Endodermal cell (in vitro differentiated cells): ENCODE results near the gene KIF25. TPM values are rescaled to one million over a fixed set of nuclear protein-coding genes. Genes with fewer than 3 reads are reported as not detected.

Source experiments
- DNase-seq: peaks from one replicate; pipeline ENCODE4 v3.0.0-alpha.2; 2017
- H3K27ac ChIP-seq: 2 replicates; pipeline ENCODE4 v1.5.1; 2013; ENCODE audit warnings: mild to moderate bottlenecking, low read depth, low read length, moderate library complexity
- H3K27me3 ChIP-seq: 2 replicates; pipeline ENCODE4 v1.6.1; 2013; ENCODE audit warnings: mild to moderate bottlenecking, low read length, moderate library complexity; ENCODE audit not compliant: insufficient read depth, control insufficient read depth, poor library complexity, severe bottlenecking
- H3K36me3 ChIP-seq: 2 replicates; pipeline ENCODE4 v1.7.0; 2013; ENCODE audit warnings: mild to moderate bottlenecking, low read length, moderate library complexity; ENCODE audit not compliant: control insufficient read depth, insufficient read depth
- H3K4me1 ChIP-seq: one replicate; pipeline ENCODE4 v1.7.0; 2013; ENCODE audit warnings: low read length; ENCODE audit not compliant: control insufficient read depth, insufficient read depth
- H3K4me3 ChIP-seq: 2 replicates; pipeline ENCODE4 v1.5.1; 2013; ENCODE audit warnings: mild to moderate bottlenecking, low read length, moderate library complexity
- H3K9ac ChIP-seq: 2 replicates; pipeline ENCODE4 v1.6.1; 2013; ENCODE audit warnings: mild to moderate bottlenecking, low read length, moderate library complexity; ENCODE audit not compliant: poor library complexity, severe bottlenecking; ENCODE audit errors: extremely low read depth
- H3K9me3 ChIP-seq: 2 replicates; pipeline ENCODE4 v1.6.1; 2013; ENCODE audit warnings: mild to moderate bottlenecking, low read length, moderate library complexity; ENCODE audit not compliant: control insufficient read depth
- H3K27ac Mint-ChIP-seq: 2 replicates; pipeline ENCODE4 v1.8.0; 2020; ENCODE audit warnings: mixed read lengths
- H3K27me3 Mint-ChIP-seq: 2 replicates; pipeline ENCODE4 v1.8.0; 2021; ENCODE audit warnings: mild to moderate bottlenecking, mixed read lengths; ENCODE audit not compliant: insufficient read depth
- H3K36me3 Mint-ChIP-seq: 2 replicates; pipeline ENCODE4 v1.8.0; 2020; ENCODE audit warnings: low read depth, mixed read lengths
- H3K4me1 Mint-ChIP-seq: 2 replicates; pipeline ENCODE4 v1.8.0; 2020; ENCODE audit warnings: mixed read lengths
- H3K4me3 Mint-ChIP-seq: 2 replicates; pipeline ENCODE4 v1.8.0; 2020; ENCODE audit warnings: mild to moderate bottlenecking, moderate library complexity, mixed read lengths
- H3K9me3 Mint-ChIP-seq: 2 replicates; pipeline ENCODE4 v1.8.0; 2020; ENCODE audit warnings: mild to moderate bottlenecking, mixed read lengths
- CTCF ChIP-seq: fragments of 200-600 bp; sonication (generic); conservative IDR thresholded peaks from 2 replicates; pipeline ENCODE4 v1.5.0; 2021; ENCODE audit warnings: antibody characterized with exemption, mild to moderate bottlenecking
- WGBS, 2 experiments: methylation state at CpG; one replicate each; pipeline versions ENCODE4 v1.1.5 to v1.1.7; 2013; ENCODE audit warnings: missing lambda C conversion rate in 2 of 2, mixed read lengths in 1 of 2; ENCODE audit not compliant: insufficient coverage in 1 of 2, insufficient read length in 1 of 2; 5-methylcytosine and 5-hydroxymethylcytosine counted together
- total RNA-seq, 2 donors: library from RNA; stranded (reverse); fragmentation: NEBNext Ultra II Directional in 1 of 2; extraction: Animal tissue kit (Norgen Biotek cat#: 25700) in 1 of 2; gene quantifications; 2 replicates in 1 of 2; 3 replicates in 1 of 2; pipeline ENCODE4 v1.2.1, GENCODE V29; 2021

The KIF25 gene
- total RNA-seq, 2 donors from 2014 or later = 1.3 TPM; not detected in 1

DNA sequence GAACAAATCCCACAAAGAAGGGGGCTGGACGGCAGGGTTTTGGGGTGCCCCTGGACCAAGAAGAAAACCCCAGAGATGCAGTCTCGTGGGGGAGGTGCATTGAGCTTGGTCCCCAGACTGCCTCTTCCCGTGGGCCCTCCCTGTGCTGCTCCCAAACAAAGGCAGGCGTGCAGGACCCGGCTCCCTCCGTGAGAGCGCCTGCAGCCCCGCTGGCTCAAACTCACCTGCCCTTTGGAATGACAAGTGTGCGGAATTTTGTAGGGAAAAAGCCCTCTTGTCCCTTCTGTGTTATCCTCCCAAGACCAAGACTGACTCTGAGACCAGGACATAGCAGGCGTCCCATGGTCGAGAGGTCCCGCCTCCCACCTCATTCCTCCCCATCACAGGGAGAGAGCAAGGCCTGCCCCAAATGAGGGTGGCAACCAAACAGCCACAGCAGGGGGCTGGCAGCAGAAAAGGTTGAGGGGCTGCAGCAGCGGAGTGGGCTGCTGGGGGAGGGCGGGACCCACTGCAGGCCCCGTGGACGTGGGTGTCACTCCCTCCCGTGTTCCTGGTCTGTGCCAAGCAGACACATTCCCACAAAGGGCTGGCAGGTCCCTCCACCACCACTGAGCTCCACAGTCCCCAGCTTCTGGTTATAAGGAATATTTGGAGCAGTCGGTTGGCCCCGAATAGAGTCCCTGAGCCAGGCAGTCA, 87.1 kb downstream of the KIF25 start:
- peaks cover 13% of the 10 kb centered on the region for H3K4me1 Mint-ChIP-seq
- no peaks in the 10 kb centered on the region for H3K27me3 ChIP-seq
- H3K27ac ChIP-seq = no peak overlapping the region
- WGBS, 2 experiments = 89% methylated on average over 9 to 19 of the region's 19 CpGs
- H3K4me3 ChIP-seq = no peak overlapping the region
- no peak overlapping the region for H3K27ac Mint-ChIP-seq
- H3K9ac ChIP-seq = no peak overlapping the region
- H3K4me3 Mint-ChIP-seq = no peak overlapping the region
- no peak for TF ChIP-seq CTCF
- no peaks in the 10 kb centered on the region for H3K27me3 Mint-ChIP-seq
- no peaks in the 10 kb centered on the region for H3K36me3 ChIP-seq
- no peaks in the 10 kb centered on the region for H3K36me3 Mint-ChIP-seq
- H3K9me3 Mint-ChIP-seq = no peaks in the 10 kb centered on the region
- H3K4me1 ChIP-seq = peaks cover 11% of the 10 kb centered on the region
- no peak for DNase-seq
- no peaks in the 10 kb centered on the region for H3K9me3 ChIP-seq

DNA sequence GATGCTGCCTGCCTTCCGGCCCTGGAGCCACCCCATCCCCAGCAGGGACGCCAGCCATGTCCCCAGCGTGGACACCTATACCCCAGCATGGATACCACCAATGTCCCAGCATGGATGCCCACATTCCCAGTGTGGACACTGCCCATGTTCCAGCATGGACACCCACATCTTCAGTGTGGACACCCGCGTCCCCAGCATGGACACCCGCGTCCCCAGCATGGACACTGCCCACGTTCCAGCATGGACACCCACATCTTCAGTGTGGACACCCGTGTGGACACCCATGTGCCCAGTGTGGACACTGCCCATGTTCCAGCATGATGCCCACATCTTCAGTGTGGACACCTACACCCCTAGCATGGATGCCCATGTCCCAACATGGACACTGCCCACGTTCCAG, 88.6 kb downstream of the KIF25 start:
- Mint-ChIP-seq H3K36me3 (no peaks in the 10 kb centered on the region), H3K27me3 (no peaks in the 10 kb centered on the region), H3K4me1 (peaks cover 13% of the 10 kb centered on the region), H3K27ac (no peak overlapping the region), H3K9me3 (no peaks in the 10 kb centered on the region), H3K4me3 (no peak overlapping the region)
- H3K9me3 ChIP-seq = no peaks in the 10 kb centered on the region
- no peak overlapping the region for H3K9ac ChIP-seq
- no peaks in the 10 kb centered on the region for H3K36me3 ChIP-seq
- 93 to 94% methylated on average over 8 to 10 of the region's 10 CpGs for WGBS, 2 experiments
- no peak overlapping the region for H3K27ac ChIP-seq
- TF ChIP-seq CTCF = no peak
- peaks cover 11% of the 10 kb centered on the region for H3K4me1 ChIP-seq
- DNase-seq = no peak
- no peak overlapping the region for H3K4me3 ChIP-seq
- no peaks in the 10 kb centered on the region for H3K27me3 ChIP-seq

GRCh38 chr6:168086616-168087015, 89.1 kb downstream of the KIF25 start:
- DNase-seq = no peak
- Mint-ChIP-seq H3K36me3 (no peaks in the 10 kb centered on the region), H3K9me3 (no peaks in the 10 kb centered on the region), H3K27ac (no peak overlapping the region), H3K27me3 (no peaks in the 10 kb centered on the region), H3K4me1 (peaks cover 13% of the 10 kb centered on the region), H3K4me3 (no peak overlapping the region)
- no peaks in the 10 kb centered on the region for H3K27me3 ChIP-seq
- 93 to 100% methylated on average over 7 to 10 of the region's 10 CpGs for WGBS, 2 experiments
- H3K9me3 ChIP-seq = no peaks in the 10 kb centered on the region
- no peaks in the 10 kb centered on the region for H3K36me3 ChIP-seq
- no peak overlapping the region for H3K9ac ChIP-seq
- peaks cover 11% of the 10 kb centered on the region for H3K4me1 ChIP-seq
- no peak for TF ChIP-seq CTCF
- no peak overlapping the region for H3K27ac ChIP-seq
- H3K4me3 ChIP-seq = no peak overlapping the region
